MM.1S (cell line): ENCODE results near the gene CHD6.

Experiments used
- DNase-seq: peaks from one replicate; pipeline ENCODE4 v3.0.0-alpha.2; 2015
- H2AFZ ChIP-seq: fragments of 300-600 bp; sonication (generic); 2 replicates; pipeline ENCODE4 v1.6.0; 2016; ENCODE audit warnings: antibody characterized with exemption, low read length
- H3F3A ChIP-seq: fragments of 300-600 bp; sonication (generic); 2 replicates; pipeline ENCODE4 v1.6.1; 2016; ENCODE audit warnings: mild to moderate bottlenecking, antibody characterized with exemption, low read length, moderate library complexity, mixed read lengths; ENCODE audit not compliant: insufficient read depth
- H3K27ac ChIP-seq: fragments of 300-600 bp; sonication (generic); 2 replicates; pipeline ENCODE4 v1.5.1; 2016; ENCODE audit warnings: mild to moderate bottlenecking, low read length
- H3K27me3 ChIP-seq: fragments of 300-600 bp; sonication (generic); replicated peaks from 2 replicates; pipeline ENCODE4 v1.6.0; 2016; ENCODE audit warnings: low read length; ENCODE audit not compliant: insufficient read depth
- H3K36me3 ChIP-seq: fragments of 300-600 bp; sonication (generic); replicated peaks from 2 replicates; pipeline ENCODE4 v1.6.1; 2016; ENCODE audit warnings: mild to moderate bottlenecking, low read length, mixed read lengths; ENCODE audit not compliant: insufficient read depth
- H3K4me1 ChIP-seq: fragments of 300-600 bp; sonication (generic); 2 replicates; pipeline ENCODE4 v1.6.1; 2016; ENCODE audit warnings: low read length, mixed read lengths
- H3K4me2 ChIP-seq: fragments of 300-600 bp; sonication (generic); 2 replicates; pipeline ENCODE4 v1.6.0; 2016; ENCODE audit warnings: low read depth, low read length
- H3K4me3 ChIP-seq: fragments of 300-600 bp; sonication (generic); 2 replicates; pipeline ENCODE4 v1.5.1; 2016; ENCODE audit warnings: low read length, mixed read lengths
- H3K79me2 ChIP-seq: fragments of 300-600 bp; sonication (generic); 2 replicates; pipeline ENCODE4 v1.6.1; 2016; ENCODE audit warnings: mixed run types, low read length, mixed read lengths
- H3K9ac ChIP-seq: fragments of 300-600 bp; sonication (generic); 2 replicates; pipeline ENCODE4 v1.6.1; 2016; ENCODE audit warnings: low read length, mixed read lengths
- H3K9me2 ChIP-seq: fragments of 300-600 bp; sonication (generic); replicated peaks from 2 replicates; pipeline ENCODE4 v1.6.1; 2016; ENCODE audit warnings: mild to moderate bottlenecking, low read length, mixed read lengths; ENCODE audit not compliant: insufficient read depth
- H3K9me3 ChIP-seq: fragments of 300-600 bp; sonication (generic); replicated peaks from 2 replicates; pipeline ENCODE4 v1.6.1; 2016; ENCODE audit warnings: mild to moderate bottlenecking, low read length, mixed read lengths; ENCODE audit not compliant: insufficient read depth
- H4K20me1 ChIP-seq: fragments of 300-600 bp; sonication (generic); 2 replicates; pipeline ENCODE4 v1.6.1; 2016; ENCODE audit warnings: mild to moderate bottlenecking, low read length, moderate library complexity, mixed read lengths; ENCODE audit not compliant: insufficient read depth
- EZH2 ChIP-seq: fragments of 300-600 bp; sonication (generic); optimal IDR thresholded peaks from 2 replicates; pipeline ENCODE3; 2017; ENCODE audit warnings: low read depth, mild to moderate bottlenecking, antibody characterized with exemption, low read length, mixed read lengths
- EZH2phosphoT487 ChIP-seq: fragments of 300-600 bp; sonication (generic); IDR thresholded peaks from 2 replicates; pipeline ENCODE4 v1.6.1; 2018; ENCODE audit warnings: antibody characterized with exemption, low read length
- TF ChIP-seq, protein P1 (sequence below): fragments of 300-600 bp; sonication (generic); IDR thresholded peaks from 2 replicates; pipeline ENCODE4 v1.5.1; 2016; ENCODE audit warnings: antibody characterized with exemption, low read length, mixed read lengths

CHD6 gene

DNA sequence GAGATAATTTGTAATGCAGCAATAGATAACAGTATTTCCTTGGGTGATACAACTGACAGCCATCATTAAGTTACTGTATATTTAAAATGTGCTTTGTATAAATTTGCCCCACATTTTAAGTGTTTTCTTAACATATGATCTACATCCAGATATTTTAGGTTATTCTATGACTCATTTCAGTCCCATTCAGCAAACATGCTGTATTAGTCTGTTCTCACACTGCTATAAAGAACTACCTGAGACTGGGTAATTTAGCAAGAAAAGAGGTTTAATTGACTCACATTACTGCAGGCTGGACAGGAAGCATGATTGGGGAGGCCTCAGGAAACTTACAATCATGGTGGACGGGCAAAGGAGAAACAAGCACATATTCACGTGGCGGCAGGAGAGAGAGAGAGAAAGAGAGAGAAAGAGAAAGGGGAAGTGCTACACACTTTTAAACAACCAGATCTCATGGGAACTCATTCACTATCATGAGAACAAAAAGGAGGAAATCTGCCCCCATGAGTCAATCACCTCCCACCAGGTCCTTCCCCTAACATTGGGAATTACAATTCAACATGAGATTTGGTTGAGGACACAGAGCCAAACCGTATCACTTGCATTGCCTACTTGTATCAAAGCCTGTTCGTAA is 9.6 kb upstream of the CHD6 start:
- no peak overlapping the region for H2AFZ ChIP-seq
- H3F3A ChIP-seq, result no peaks in the 10 kb centered on the region
- no peak overlapping the region for H3K4me3 ChIP-seq
- no peak for TF ChIP-seq EZH2phosphoT487
- TF ChIP-seq EZH2, result no peak
- TF ChIP-seq, protein P1, sequence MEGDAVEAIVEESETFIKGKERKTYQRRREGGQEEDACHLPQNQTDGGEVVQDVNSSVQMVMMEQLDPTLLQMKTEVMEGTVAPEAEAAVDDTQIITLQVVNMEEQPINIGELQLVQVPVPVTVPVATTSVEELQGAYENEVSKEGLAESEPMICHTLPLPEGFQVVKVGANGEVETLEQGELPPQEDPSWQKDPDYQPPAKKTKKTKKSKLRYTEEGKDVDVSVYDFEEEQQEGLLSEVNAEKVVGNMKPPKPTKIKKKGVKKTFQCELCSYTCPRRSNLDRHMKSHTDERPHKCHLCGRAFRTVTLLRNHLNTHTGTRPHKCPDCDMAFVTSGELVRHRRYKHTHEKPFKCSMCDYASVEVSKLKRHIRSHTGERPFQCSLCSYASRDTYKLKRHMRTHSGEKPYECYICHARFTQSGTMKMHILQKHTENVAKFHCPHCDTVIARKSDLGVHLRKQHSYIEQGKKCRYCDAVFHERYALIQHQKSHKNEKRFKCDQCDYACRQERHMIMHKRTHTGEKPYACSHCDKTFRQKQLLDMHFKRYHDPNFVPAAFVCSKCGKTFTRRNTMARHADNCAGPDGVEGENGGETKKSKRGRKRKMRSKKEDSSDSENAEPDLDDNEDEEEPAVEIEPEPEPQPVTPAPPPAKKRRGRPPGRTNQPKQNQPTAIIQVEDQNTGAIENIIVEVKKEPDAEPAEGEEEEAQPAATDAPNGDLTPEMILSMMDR, result no peak
- no peaks in the 10 kb centered on the region for H3K9me3 ChIP-seq
- no peaks in the 10 kb centered on the region for H3K27me3 ChIP-seq
- H4K20me1 ChIP-seq, result no peaks in the 10 kb centered on the region
- H3K9ac ChIP-seq, result no peak overlapping the region
- H3K79me2 ChIP-seq, result no peaks in the 10 kb centered on the region
- H3K27ac ChIP-seq, result no peak overlapping the region
- no peaks in the 10 kb centered on the region for H3K4me1 ChIP-seq
- no peak for DNase-seq
- no peak overlapping the region for H3K4me2 ChIP-seq
- H3K9me2 ChIP-seq, result no peaks in the 10 kb centered on the region
- no peaks in the 10 kb centered on the region for H3K36me3 ChIP-seq

DNA sequence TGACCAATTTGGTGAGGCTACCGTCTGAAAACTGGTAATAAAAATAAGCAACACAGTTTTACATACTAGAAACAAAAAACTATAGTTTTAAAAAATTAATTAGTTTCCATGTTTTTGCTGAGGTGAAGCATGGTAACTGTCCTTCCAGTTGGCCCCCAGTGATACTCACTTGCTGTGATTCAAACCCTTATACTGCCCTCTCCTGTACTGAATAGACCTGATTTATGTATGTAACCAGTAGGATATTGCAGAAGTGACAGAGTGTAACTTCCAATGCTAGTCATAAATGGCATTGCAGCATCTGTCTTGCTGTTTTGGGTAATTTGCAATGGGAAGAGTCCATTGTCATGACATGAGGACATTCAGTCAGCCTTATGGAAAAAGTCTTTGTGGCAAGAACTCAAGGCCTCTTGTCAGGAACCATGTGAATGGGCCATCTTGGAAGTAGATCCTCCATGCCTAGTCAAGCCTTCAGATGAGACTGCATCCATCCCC is 8.9 kb upstream of the CHD6 start:
- Histone ChIP-seq H3K79me2 (no peaks in the 10 kb centered on the region), H3K9me3 (no peaks in the 10 kb centered on the region)
- no peak for DNase-seq

DNA sequence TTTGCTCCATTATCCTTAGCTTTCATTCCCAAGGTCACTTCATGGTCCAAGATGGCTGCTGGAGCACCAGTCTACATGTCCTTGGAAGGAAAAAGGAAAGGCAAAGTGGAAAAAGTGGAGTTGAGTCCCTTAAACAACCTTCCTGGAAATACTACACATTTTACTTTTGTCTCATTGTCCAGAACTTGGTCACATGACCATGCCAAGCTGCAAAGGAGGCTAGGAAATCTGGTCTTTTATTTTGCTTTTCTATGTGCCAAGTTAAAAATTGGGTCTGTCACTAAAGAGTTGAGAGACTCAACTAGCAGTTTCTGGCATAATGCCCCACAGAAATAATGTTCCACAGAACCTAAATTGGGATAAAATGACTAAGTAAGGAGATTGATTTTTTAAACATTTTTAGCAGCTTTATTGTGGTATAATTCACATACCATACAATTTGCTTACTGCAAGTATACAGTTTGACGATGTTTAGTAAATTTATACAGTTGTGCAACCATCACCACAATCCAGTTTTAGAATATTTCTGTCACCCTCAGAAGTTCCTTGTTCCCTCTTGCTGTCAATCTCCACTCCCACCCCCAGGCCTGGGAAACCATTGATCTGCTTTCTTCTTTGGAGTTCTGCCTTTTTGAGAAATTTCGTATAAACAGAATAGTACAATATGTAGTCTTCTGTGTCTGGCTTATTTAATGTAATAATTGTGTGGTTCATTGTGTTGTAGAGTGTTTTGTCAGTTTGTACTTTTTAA is 5.6 kb upstream of the CHD6 start:
- Histone ChIP-seq H3K4me2 (no peak overlapping the region), H2AFZ (no peak overlapping the region), H4K20me1 (no peaks in the 10 kb centered on the region), H3K9me2 (no peaks in the 10 kb centered on the region), H3K36me3 (no peaks in the 10 kb centered on the region), H3K27me3 (no peaks in the 10 kb centered on the region), H3K4me3 (no peak overlapping the region), H3K27ac (no peak overlapping the region), H3K4me1 (0 out of 2 replicates have a peak, but pooled peaks cover 3% of the 10 kb centered on the region), H3F3A (no peaks in the 10 kb centered on the region), H3K79me2 (no peaks in the 10 kb centered on the region), H3K9ac (no peak overlapping the region), H3K9me3 (no peaks in the 10 kb centered on the region)
- no peak for TF ChIP-seq EZH2phosphoT487
- no peak for TF ChIP-seq EZH2
- TF ChIP-seq, protein P1, result no peak
- no peak for DNase-seq

More for the DNA sequence above, 8.9 kb upstream of the CHD6 start:
- Histone ChIP-seq H3K9ac (no peak overlapping the region), H3F3A (no peaks in the 10 kb centered on the region), H3K9me2 (no peaks in the 10 kb centered on the region), H4K20me1 (no peaks in the 10 kb centered on the region), H3K4me2 (no peak overlapping the region), H3K27ac (no peak overlapping the region), H3K4me1 (no peaks in the 10 kb centered on the region), H3K36me3 (no peaks in the 10 kb centered on the region), H3K4me3 (no peak overlapping the region), H3K27me3 (no peaks in the 10 kb centered on the region), H2AFZ (no peak overlapping the region)
- TF ChIP-seq EZH2phosphoT487 (no peak), EZH2 (no peak)
- TF ChIP-seq, protein P1, result no peak
